ENCODE results near the gene PPP2R3A.
"Not testable (repeated sequence)": the region's sequence is repeated elsewhere in the genome, so short reads cannot be mapped to it uniquely, and the experiment has no call there.

The PPP2R3A gene

GRCh38 chr3:136109499-136109898, 144.0 kb downstream of the PPP2R3A start:
- WGBS: no CpG with 5 or more reads among the region's 1 CpG
- peaks cover 4% of the 10 kb centered on the region for H3K79me1 ChIP-seq (replicated peaks; ENCODE audit: low read length, poor library complexity, severe bottlenecking)
- no peak overlapping the region for H2BK120ac ChIP-seq (ENCODE audit: low read depth, low read length)
- no peak overlapping the region for H3K4me2 ChIP-seq (ENCODE audit: low read length, poor library complexity, severe bottlenecking)
- no peaks in the 10 kb centered on the region for H3K27me3 ChIP-seq (ENCODE audit: control insufficient read depth in 1 of 2, insufficient read depth in 1 of 2, low read length in 2 of 2)
- H3K36me3 ChIP-seq (ENCODE audit: control insufficient read depth in 1 of 2, insufficient read depth in 2 of 2, low read depth in 1 of 2, low read length in 2 of 2): peaks cover 5 to 78% of the 10 kb centered on the region in 2 experiments
- H2AFZ ChIP-seq (ENCODE audit: low read depth, low read length): no peak overlapping the region
- H2BK15ac ChIP-seq (ENCODE audit: low read depth, poor library complexity, severe bottlenecking): no peak overlapping the region
- peaks cover 13% of the 10 kb centered on the region for H3K9me3 ChIP-seq (ENCODE audit: control insufficient read depth, low read length)
- no peak overlapping the region for H4K91ac ChIP-seq (ENCODE audit: low read length)
- no peak overlapping the region for H3K27ac ChIP-seq (ENCODE audit: low read length, poor library complexity, severe bottlenecking)
- no peak overlapping the region for H2AK5ac ChIP-seq (ENCODE audit: low read length, severe bottlenecking)
- no peak for DNase-seq
- no peak overlapping the region for H3K14ac ChIP-seq (ENCODE audit: low read length in 2 of 2)
- no peak overlapping the region for H3K4ac ChIP-seq (ENCODE audit: low read depth in 1 of 2, low read length in 2 of 2)
- no peak overlapping the region for H3K9ac ChIP-seq (ENCODE audit: low read length)
- no peak overlapping the region for H2BK5ac ChIP-seq (ENCODE audit: low read depth, low read length, poor library complexity, severe bottlenecking)
- H3K4me3 ChIP-seq (ENCODE audit: insufficient read depth in 1 of 2, low read depth in 1 of 2, low read length in 2 of 2): no peak overlapping the region
- no peak overlapping the region for H3K23ac ChIP-seq (ENCODE audit: low read length in 2 of 2)
- H4K8ac ChIP-seq (ENCODE audit: low read length): no peak overlapping the region
- no peak overlapping the region for H3K18ac ChIP-seq (ENCODE audit: low read depth in 1 of 2, low read length in 2 of 2)
- peaks cover 2% of the 10 kb centered on the region for H3K4me1 ChIP-seq (ENCODE audit: control insufficient read depth, insufficient read depth, low read depth, low read length)
- H2BK12ac ChIP-seq (ENCODE audit: low read length in 2 of 2): no peak overlapping the region

DNA sequence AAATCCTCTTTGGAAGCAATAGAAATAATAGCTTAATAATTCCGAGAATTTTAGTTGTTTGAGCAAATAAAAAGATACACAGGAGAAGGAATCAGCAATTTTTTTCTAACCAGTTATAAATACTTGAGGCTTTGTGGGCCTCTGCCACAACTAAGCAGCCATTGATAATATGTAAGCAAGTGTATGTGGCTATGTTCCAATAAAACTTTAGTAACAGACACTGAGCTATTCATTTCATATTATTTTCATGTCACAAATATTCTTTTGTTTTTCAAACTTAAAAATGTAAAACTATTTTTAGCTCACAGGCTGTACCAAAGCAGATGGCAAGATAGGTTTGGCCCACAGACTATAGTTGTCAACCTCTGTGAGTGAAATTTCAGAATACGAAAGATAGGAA, 145.0 kb downstream of the PPP2R3A start:
- no peak overlapping the region for H2AFZ ChIP-seq (ENCODE audit: low read depth, low read length)
- H3K18ac ChIP-seq (ENCODE audit: low read depth in 1 of 2, low read length in 2 of 2): no peak overlapping the region
- H3K9me3 ChIP-seq (ENCODE audit: control insufficient read depth, low read length): peaks cover 13% of the 10 kb centered on the region
- H3K4ac ChIP-seq (ENCODE audit: low read depth in 1 of 2, low read length in 2 of 2): no peak overlapping the region
- no peak overlapping the region for H4K91ac ChIP-seq (ENCODE audit: low read length)
- H3K4me1 ChIP-seq (ENCODE audit: control insufficient read depth, insufficient read depth, low read depth, low read length): peaks cover 6% of the 10 kb centered on the region
- H3K36me3 ChIP-seq (ENCODE audit: control insufficient read depth in 1 of 2, insufficient read depth in 2 of 2, low read depth in 1 of 2, low read length in 2 of 2): peaks cover 0 to 72% of the 10 kb centered on the region in 2 experiments
- no peak overlapping the region for H3K4me3 ChIP-seq (ENCODE audit: insufficient read depth in 1 of 2, low read depth in 1 of 2, low read length in 2 of 2)
- no peak overlapping the region for H2BK12ac ChIP-seq (ENCODE audit: low read length in 2 of 2)
- no peak overlapping the region for H4K8ac ChIP-seq (ENCODE audit: low read length)
- no peak overlapping the region for H2AK5ac ChIP-seq (ENCODE audit: low read length, severe bottlenecking)
- WGBS: no CpG with 5 or more reads among the region's 2 CpGs
- H2BK15ac ChIP-seq (ENCODE audit: low read depth, poor library complexity, severe bottlenecking): no peak overlapping the region
- no peak for DNase-seq
- no peaks in the 10 kb centered on the region for H3K27me3 ChIP-seq (ENCODE audit: control insufficient read depth in 1 of 2, insufficient read depth in 1 of 2, low read length in 2 of 2)
- no peak overlapping the region for H3K27ac ChIP-seq (ENCODE audit: low read length, poor library complexity, severe bottlenecking)
- H3K14ac ChIP-seq (ENCODE audit: low read length in 2 of 2): no peak overlapping the region
- H2BK5ac ChIP-seq (ENCODE audit: low read depth, low read length, poor library complexity, severe bottlenecking): no peak overlapping the region
- no peak overlapping the region for H3K9ac ChIP-seq (ENCODE audit: low read length)
- no peak overlapping the region for H3K4me2 ChIP-seq (ENCODE audit: low read length, poor library complexity, severe bottlenecking)
- H2BK120ac ChIP-seq (ENCODE audit: low read depth, low read length): no peak overlapping the region
- no peak overlapping the region for H3K23ac ChIP-seq (ENCODE audit: low read length in 2 of 2)
- peaks cover 6% of the 10 kb centered on the region for H3K79me1 ChIP-seq (replicated peaks; ENCODE audit: low read length, poor library complexity, severe bottlenecking)

- peaks cover 0 to 46% of the 10 kb centered on the region in 2 experiments for H3K36me3 ChIP-seq (ENCODE audit: control insufficient read depth in 1 of 2, insufficient read depth in 2 of 2, low read depth in 1 of 2, low read length in 2 of 2)
- no peak overlapping the region for H2BK120ac ChIP-seq (ENCODE audit: low read depth, low read length)
- no peak overlapping the region for H3K14ac ChIP-seq (ENCODE audit: low read length in 2 of 2)
- H3K18ac ChIP-seq (ENCODE audit: low read depth in 1 of 2, low read length in 2 of 2): no peak overlapping the region
- peak overlapping the region; percentile 2 for H3K27ac ChIP-seq (ENCODE audit: low read length, poor library complexity, severe bottlenecking)
- H2BK5ac ChIP-seq (ENCODE audit: low read depth, low read length, poor library complexity, severe bottlenecking): no peak overlapping the region
- H2AK5ac ChIP-seq (ENCODE audit: low read length, severe bottlenecking): no peak overlapping the region
- H2BK15ac ChIP-seq (ENCODE audit: low read depth, poor library complexity, severe bottlenecking): no peak overlapping the region
- H3K4me3 ChIP-seq (ENCODE audit: insufficient read depth in 1 of 2, low read depth in 1 of 2, low read length in 2 of 2): no peak overlapping the region
- no peak overlapping the region for H3K9ac ChIP-seq (ENCODE audit: low read length)
- H3K79me1 ChIP-seq (replicated peaks; ENCODE audit: low read length, poor library complexity, severe bottlenecking): peaks cover 6% of the 10 kb centered on the region
- no peak overlapping the region for H2BK12ac ChIP-seq (ENCODE audit: low read length in 2 of 2)
- 30% methylated on average over 2 of the region's 2 CpGs for WGBS
- no peak overlapping the region for H3K4ac ChIP-seq (ENCODE audit: low read depth in 1 of 2, low read length in 2 of 2)
- no peak overlapping the region for H3K23ac ChIP-seq (ENCODE audit: low read length in 2 of 2)
- no peak overlapping the region for H3K4me2 ChIP-seq (ENCODE audit: low read length, poor library complexity, severe bottlenecking)
- no peak overlapping the region for H4K8ac ChIP-seq (ENCODE audit: low read length)
- H4K91ac ChIP-seq (ENCODE audit: low read length): no peak overlapping the region
- peak; percentile 84 for DNase-seq
- H3K27me3 ChIP-seq (ENCODE audit: control insufficient read depth in 1 of 2, insufficient read depth in 1 of 2, low read length in 2 of 2): no peaks in the 10 kb centered on the region
- peaks cover 6% of the 10 kb centered on the region for H3K4me1 ChIP-seq (ENCODE audit: control insufficient read depth, insufficient read depth, low read depth, low read length)
- peaks cover 13% of the 10 kb centered on the region for H3K9me3 ChIP-seq (ENCODE audit: control insufficient read depth, low read length)
- no peak overlapping the region for H2AFZ ChIP-seq (ENCODE audit: low read depth, low read length)
These were observed 148.9 kb downstream of the PPP2R3A start for GRCh38 chr3:136114421-136114820.

GRCh38 chr3:136119332-136119731, 153.8 kb downstream of the PPP2R3A start:
- not testable (repeated sequence) for H3K4me1 ChIP-seq (ENCODE audit: control insufficient read depth, insufficient read depth, low read depth, low read length); H2BK5ac ChIP-seq (ENCODE audit: low read depth, low read length, poor library complexity, severe bottlenecking); H2AFZ ChIP-seq (ENCODE audit: low read depth, low read length); H3K27ac ChIP-seq (ENCODE audit: low read length, poor library complexity, severe bottlenecking); DNase-seq; H3K9me3 ChIP-seq (ENCODE audit: control insufficient read depth, low read length); H3K79me1 ChIP-seq (replicated peaks; ENCODE audit: low read length, poor library complexity, severe bottlenecking); H3K9ac ChIP-seq (ENCODE audit: low read length); H3K14ac ChIP-seq (ENCODE audit: low read length in 2 of 2); H2AK5ac ChIP-seq (ENCODE audit: low read length, severe bottlenecking); H3K23ac ChIP-seq (ENCODE audit: low read length in 2 of 2); H4K8ac ChIP-seq (ENCODE audit: low read length); H2BK15ac ChIP-seq (ENCODE audit: low read depth, poor library complexity, severe bottlenecking); H3K18ac ChIP-seq (ENCODE audit: low read depth in 1 of 2, low read length in 2 of 2); H4K91ac ChIP-seq (ENCODE audit: low read length); H3K27me3 ChIP-seq (ENCODE audit: control insufficient read depth in 1 of 2, insufficient read depth in 1 of 2, low read length in 2 of 2); H3K4me2 ChIP-seq (ENCODE audit: low read length, poor library complexity, severe bottlenecking); H3K4ac ChIP-seq (ENCODE audit: low read depth in 1 of 2, low read length in 2 of 2); H3K4me3 ChIP-seq (ENCODE audit: insufficient read depth in 1 of 2, low read depth in 1 of 2, low read length in 2 of 2); H2BK12ac ChIP-seq (ENCODE audit: low read length in 2 of 2); H2BK120ac ChIP-seq (ENCODE audit: low read depth, low read length)
- H3K36me3 ChIP-seq (ENCODE audit: control insufficient read depth in 1 of 2, insufficient read depth in 2 of 2, low read depth in 1 of 2, low read length in 2 of 2): peaks cover 2 to 22% of the 10 kb centered on the region in 2 experiments
- WGBS: 100% methylated on average over 1 of the region's 1 CpG

All from mesenchymal stem cell (in vitro differentiated cells and primary cell).